Kidney epithelial cell (primary cell): Measurements from ENCODE around the gene PTPN23. TPM values are rescaled to one million over a fixed set of nuclear protein-coding genes. Genes with fewer than 3 reads are reported as not detected.
"Not testable (repeated sequence)": the region's sequence is repeated elsewhere in the genome, so short reads cannot be mapped to it uniquely, and the experiment has no call there.

Experiments used
- DNase-seq: peaks from one replicate; pipeline ENCODE4 v3.0.0-alpha.2; 2010; ENCODE audit warnings: low read depth
- H3K27me3 ChIP-seq: 2 replicates; pipeline ENCODE4 v1.6.0; 2011; ENCODE audit warnings: low read length; ENCODE audit not compliant: control insufficient read depth, insufficient read depth
- H3K36me3 ChIP-seq: 2 replicates; pipeline ENCODE4 v1.5.1; 2011; ENCODE audit warnings: low read length; ENCODE audit not compliant: control insufficient read depth, insufficient read depth
- H3K4me3 ChIP-seq: 2 replicates; pipeline ENCODE4 v1.5.1; 2011; ENCODE audit warnings: low read depth, mild to moderate bottlenecking, control low read depth, low read length
- total RNA-seq: library from RNA; depleted of rRNA; stranded (reverse); fragments of >200 nt; gene quantifications from 2 replicates; pipeline ENCODE4 v1.2.3, GENCODE V29; 2015
- TF ChIP-seq, protein P1 (sequence below): IDR thresholded peaks from 2 replicates; pipeline ENCODE4 v1.5.1; 2011; ENCODE audit warnings: mild to moderate bottlenecking, moderate library complexity, low read length, control low read depth, inconsistent platforms; ENCODE audit not compliant: insufficient read depth, poor library complexity, severe bottlenecking

The PTPN23 gene
- total RNA-seq, 1 donor from 2014 or later, result 20.9 TPM

DNA sequence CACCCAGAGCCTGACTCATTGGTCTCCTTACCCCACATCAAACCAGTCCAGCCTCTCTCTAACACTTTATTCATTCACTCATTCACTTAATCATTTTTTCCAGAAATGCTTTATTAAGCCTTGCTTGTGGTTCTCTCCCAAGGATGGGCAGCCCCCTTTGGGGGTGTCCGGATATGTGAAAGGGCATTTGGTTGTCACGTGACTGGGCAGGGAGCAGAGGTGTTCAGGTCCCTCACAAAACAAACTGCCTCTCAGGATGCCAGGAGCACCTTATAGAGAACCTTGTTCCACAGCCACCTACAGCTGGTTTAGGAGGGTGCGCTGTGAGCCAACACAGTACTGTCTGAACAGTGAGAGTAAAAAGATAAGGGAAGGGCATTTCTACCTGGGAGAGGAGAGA, 25.8 kb upstream of the PTPN23 start:
- TF ChIP-seq, protein P1, sequence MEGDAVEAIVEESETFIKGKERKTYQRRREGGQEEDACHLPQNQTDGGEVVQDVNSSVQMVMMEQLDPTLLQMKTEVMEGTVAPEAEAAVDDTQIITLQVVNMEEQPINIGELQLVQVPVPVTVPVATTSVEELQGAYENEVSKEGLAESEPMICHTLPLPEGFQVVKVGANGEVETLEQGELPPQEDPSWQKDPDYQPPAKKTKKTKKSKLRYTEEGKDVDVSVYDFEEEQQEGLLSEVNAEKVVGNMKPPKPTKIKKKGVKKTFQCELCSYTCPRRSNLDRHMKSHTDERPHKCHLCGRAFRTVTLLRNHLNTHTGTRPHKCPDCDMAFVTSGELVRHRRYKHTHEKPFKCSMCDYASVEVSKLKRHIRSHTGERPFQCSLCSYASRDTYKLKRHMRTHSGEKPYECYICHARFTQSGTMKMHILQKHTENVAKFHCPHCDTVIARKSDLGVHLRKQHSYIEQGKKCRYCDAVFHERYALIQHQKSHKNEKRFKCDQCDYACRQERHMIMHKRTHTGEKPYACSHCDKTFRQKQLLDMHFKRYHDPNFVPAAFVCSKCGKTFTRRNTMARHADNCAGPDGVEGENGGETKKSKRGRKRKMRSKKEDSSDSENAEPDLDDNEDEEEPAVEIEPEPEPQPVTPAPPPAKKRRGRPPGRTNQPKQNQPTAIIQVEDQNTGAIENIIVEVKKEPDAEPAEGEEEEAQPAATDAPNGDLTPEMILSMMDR, result no peak
- Histone ChIP-seq H3K4me3 (no peak overlapping the region), H3K36me3 (no peaks in the 10 kb centered on the region), H3K27me3 (no peaks in the 10 kb centered on the region)
- DNase-seq, result no peak

GRCh38 chr3:47356201-47356600, 24.6 kb upstream of the PTPN23 start:
- no peak for DNase-seq
- Histone ChIP-seq H3K4me3 (no peak overlapping the region), H3K36me3 (no peaks in the 10 kb centered on the region), H3K27me3 (no peaks in the 10 kb centered on the region)
- TF ChIP-seq, protein P1, result no peak

GRCh38 chr3:47359323-47359722, 21.5 kb upstream of the PTPN23 start:
- Histone ChIP-seq H3K4me3 (no peak overlapping the region), H3K27me3 (no peaks in the 10 kb centered on the region), H3K36me3 (no peaks in the 10 kb centered on the region)
- TF ChIP-seq, protein P1, result no peak
- no peak for DNase-seq

GRCh38 chr3:47360110-47360517, 20.7 kb upstream of the PTPN23 start:
- not testable (repeated sequence) for H3K27me3 ChIP-seq, DNase-seq, H3K4me3 ChIP-seq, H3K36me3 ChIP-seq

DNA sequence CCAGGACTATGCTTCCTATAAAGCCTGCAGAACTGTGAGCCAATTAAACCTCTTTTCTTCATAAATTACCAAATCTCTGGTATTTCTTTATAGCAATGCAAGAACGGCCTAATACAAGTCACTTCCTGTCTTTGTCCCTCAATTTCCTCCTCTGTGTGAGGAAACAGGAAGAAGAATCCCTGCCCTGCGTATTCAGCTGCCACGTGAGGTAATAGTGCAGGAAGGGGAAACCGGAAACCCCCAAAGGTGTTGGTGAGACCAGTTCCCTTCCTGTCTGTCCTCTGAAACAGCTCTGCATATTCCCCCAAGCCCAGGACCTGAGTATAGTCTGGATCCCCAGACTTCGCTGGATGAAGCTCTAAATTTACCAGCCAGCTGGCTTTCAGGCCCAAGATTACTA, 18.1 kb upstream of the PTPN23 start:
- Histone ChIP-seq H3K36me3 (no peaks in the 10 kb centered on the region), H3K4me3 (no peak overlapping the region), H3K27me3 (no peaks in the 10 kb centered on the region)
- TF ChIP-seq, protein P1, result no peak
- no peak for DNase-seq

DNA sequence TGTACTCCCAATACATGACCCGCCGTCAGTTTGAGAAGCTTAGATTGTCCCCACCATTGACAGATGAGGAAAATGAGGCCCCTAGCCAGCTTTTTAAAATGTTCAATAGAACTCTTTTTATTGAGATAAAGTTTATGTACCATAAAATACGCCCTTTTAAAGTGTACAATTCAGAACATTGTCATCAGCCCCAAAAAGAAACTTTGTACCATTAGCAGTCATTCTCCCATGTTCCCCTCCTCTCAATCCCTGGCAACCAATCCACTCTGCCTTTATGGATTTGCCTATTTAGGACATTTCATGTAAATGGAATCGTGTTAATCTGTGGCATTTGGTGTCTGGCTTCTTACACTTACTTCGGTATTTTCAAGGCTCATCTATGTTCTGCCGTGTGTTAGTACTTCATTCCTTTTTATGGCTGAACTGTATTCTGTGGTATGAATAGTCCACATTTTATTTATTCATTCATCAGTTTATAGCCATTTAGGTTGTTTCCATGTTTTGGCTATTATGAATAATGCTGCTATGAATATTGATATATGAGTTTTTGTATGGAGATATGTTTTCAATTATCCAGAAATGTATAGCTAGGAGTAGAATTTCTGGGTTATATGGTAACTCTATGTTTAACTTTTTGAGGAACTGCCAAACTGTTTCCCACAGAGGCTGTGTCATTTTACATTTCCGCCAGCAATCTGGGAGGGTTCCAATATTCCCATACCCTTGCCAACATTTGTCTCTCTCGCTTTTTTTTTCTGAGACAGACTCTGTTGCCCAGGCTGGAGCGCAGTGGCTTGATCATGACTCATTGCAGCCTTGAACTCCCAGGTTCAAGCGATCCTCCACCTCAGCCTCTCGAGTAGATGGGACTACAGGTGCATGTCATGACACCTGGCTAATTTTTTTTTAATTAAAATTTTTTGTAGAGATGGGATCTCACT, 15.3 kb upstream of the PTPN23 start:
- DNase-seq, result no peak
- Histone ChIP-seq H3K27me3 (no peaks in the 10 kb centered on the region), H3K36me3 (no peaks in the 10 kb centered on the region), H3K4me3 (no peak overlapping the region)
- TF ChIP-seq, protein P1, result no peak
